CD4-positive, alpha-beta T cell (primary cell): ENCODE measurements around the gene WDR86. TPM values are rescaled to one million over a fixed set of nuclear protein-coding genes. Genes with fewer than 3 reads are reported as not detected.
A peak's percentile ranks its signal among the peaks of the same experiment; 100 is the strongest.

Experiments
- ATAC-seq: fragments of 200-7000 bp; cut with Tn5 transposase; one replicate; pipeline ENCODE4 v1.10.0; 2022; ENCODE audit warnings: mild to moderate bottlenecking; ENCODE audit not compliant: poor library complexity
- CTCF ChIA-PET: fragments of 350-600 bp; sonication (Branson Sonifier 250); formaldehyde crosslinking; loops from one replicate; lab custom pipeline; 2021; ENCODE audit warnings: antibody characterized with exemption, inconsistent platforms; lab: Charles Lee
- POLR2A ChIA-PET: fragments of 350-600 bp; sonication (Branson Sonifier 250); formaldehyde crosslinking; loops from one replicate; lab custom pipeline; 2021; ENCODE audit warnings: antibody characterized with exemption, inconsistent platforms; lab: Charles Lee
- DNase-seq, 14 experiments: peaks; one replicate each; pipeline ENCODE4 v3.0.0-alpha.2; 2013 to 2020; ENCODE audit warnings: mixed read lengths in 2 of 14
- H3K27ac ChIP-seq, 2 donors: one replicate each; pipeline versions ENCODE4 v1.5.1 to v1.7.0; 2013; ENCODE audit warnings: low read length in 2 of 2, low read depth in 1 of 2, mild to moderate bottlenecking in 1 of 2
- H3K27me3 ChIP-seq, 2 experiments: 1 replicate in 1 of 2; 2 replicates in 1 of 2; pipeline versions ENCODE4 v1.6.1 to v1.7.0; 2013; ENCODE audit warnings: low read length in 2 of 2, control low read depth in 1 of 2, mild to moderate bottlenecking in 1 of 2, moderate library complexity in 1 of 2; ENCODE audit not compliant: insufficient read depth in 2 of 2, control insufficient read depth in 1 of 2
- H3K36me3 ChIP-seq: one replicate; pipeline ENCODE4 v1.6.1; 2013; ENCODE audit warnings: low read length, control low read depth; ENCODE audit not compliant: insufficient read depth
- H3K4me1 ChIP-seq: one replicate; pipeline ENCODE4 v1.6.1; 2013; ENCODE audit warnings: low read length, control low read depth; ENCODE audit not compliant: insufficient read depth
- H3K4me3 ChIP-seq: one replicate; pipeline ENCODE4 v1.5.1; 2013; ENCODE audit warnings: mild to moderate bottlenecking, low read length, moderate library complexity
- H3K9me3 ChIP-seq, 2 experiments: 1 replicate in 1 of 2; 2 replicates in 1 of 2; pipeline versions ENCODE4 v1.6.1 to v1.7.0; 2013; ENCODE audit warnings: low read length in 2 of 2, mild to moderate bottlenecking in 2 of 2, control low read depth in 1 of 2, moderate library complexity in 1 of 2; ENCODE audit not compliant: control insufficient read depth in 1 of 2, insufficient read depth in 1 of 2
- H3K27ac Mint-ChIP-seq: one replicate; pipeline ENCODE4 v1.8.0; 2020; ENCODE audit warnings: mixed read lengths
- H3K27me3 Mint-ChIP-seq: one replicate; pipeline ENCODE4 v1.8.0; 2021; ENCODE audit warnings: mixed read lengths
- H3K36me3 Mint-ChIP-seq: one replicate; pipeline ENCODE4 v1.8.0; 2021; ENCODE audit warnings: low read depth, mixed read lengths
- H3K4me1 Mint-ChIP-seq: one replicate; pipeline ENCODE4 v1.8.0; 2021; ENCODE audit warnings: low read depth, mixed read lengths
- H3K4me3 Mint-ChIP-seq: one replicate; pipeline ENCODE4 v1.8.0; 2020; ENCODE audit warnings: mild to moderate bottlenecking, mixed read lengths
- H3K9me3 Mint-ChIP-seq: one replicate; pipeline ENCODE4 v1.8.0; 2020; ENCODE audit warnings: mixed read lengths
- intact Hi-C, 2 experiments: fragments of 100-400 bp; cut with DNase I in 1 of 2; cut with micrococcal nuclease in 1 of 2; formaldehyde crosslinking; loops; one replicate each; pipeline versions ENCODE4 v1.15.1 to v1.9.0; 2023 to 2025; cut with DNase I, micrococcal nuclease
- total RNA-seq, 174 experiments: library from RNA in 2 of 174; stranded (reverse) in 2 of 174; gene quantifications; one replicate each; pipeline ENCODE4 v1.2.3 and lab custom pipeline; 2021 to 2026
- TF ChIP-seq, protein P1 (sequence below): fragments of 200-600 bp; IDR thresholded peaks from one replicate; pipeline ENCODE4 v1.8.0; 2022; ENCODE audit warnings: antibody characterized with exemption, mild to moderate bottlenecking

WDR86 gene
- total RNA-seq, 2 experiments from 2014 or later: 5.6 to 6.2 TPM

DNA sequence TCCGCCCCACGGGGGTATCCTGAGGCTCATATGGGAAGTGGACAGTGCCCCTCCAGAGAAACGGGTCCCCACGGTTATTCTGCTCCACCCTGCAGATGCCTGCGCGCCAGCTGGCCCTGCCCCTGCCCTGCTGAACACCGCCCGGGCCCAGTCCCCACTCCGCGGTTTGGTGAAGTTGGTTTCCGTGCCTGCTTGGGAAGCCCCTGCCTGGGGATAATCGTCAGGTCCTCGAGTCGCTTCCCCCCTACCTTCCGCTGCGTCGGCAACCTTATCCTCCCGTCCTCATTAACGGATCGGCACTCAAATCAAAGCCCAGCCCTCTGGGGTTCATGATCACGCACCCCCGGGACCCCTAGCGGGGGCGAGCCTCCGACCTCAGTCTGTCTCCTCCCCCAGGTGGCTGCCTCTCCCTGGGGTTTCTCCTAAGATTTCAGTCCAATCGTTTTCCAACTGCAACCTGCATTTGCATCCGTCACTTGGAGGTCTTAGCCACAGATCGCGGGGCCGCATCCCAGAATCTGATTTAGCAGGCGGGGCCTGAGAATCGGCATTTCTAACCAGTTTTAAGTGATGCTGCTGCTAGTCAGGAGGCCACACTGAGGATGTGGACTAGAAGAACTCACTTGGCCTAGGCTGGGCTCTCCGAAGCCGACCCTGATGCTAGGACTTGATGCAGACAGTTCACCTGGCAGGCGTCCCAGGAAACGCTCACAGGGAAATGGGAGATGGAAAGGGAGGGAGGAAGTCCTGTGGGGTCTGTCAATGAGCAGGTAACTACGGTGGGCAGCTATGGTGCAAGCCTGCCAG is 27.6 kb downstream of the WDR86 start:
- H3K9me3 Mint-ChIP-seq: no peaks in the 10 kb centered on the region
- TF ChIP-seq, protein P1, sequence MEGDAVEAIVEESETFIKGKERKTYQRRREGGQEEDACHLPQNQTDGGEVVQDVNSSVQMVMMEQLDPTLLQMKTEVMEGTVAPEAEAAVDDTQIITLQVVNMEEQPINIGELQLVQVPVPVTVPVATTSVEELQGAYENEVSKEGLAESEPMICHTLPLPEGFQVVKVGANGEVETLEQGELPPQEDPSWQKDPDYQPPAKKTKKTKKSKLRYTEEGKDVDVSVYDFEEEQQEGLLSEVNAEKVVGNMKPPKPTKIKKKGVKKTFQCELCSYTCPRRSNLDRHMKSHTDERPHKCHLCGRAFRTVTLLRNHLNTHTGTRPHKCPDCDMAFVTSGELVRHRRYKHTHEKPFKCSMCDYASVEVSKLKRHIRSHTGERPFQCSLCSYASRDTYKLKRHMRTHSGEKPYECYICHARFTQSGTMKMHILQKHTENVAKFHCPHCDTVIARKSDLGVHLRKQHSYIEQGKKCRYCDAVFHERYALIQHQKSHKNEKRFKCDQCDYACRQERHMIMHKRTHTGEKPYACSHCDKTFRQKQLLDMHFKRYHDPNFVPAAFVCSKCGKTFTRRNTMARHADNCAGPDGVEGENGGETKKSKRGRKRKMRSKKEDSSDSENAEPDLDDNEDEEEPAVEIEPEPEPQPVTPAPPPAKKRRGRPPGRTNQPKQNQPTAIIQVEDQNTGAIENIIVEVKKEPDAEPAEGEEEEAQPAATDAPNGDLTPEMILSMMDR: no peak
- POLR2A ChIA-PET: interaction anchor here (0.7 to 2.5 kb wide), 3 partner anchors 48 to 138 kb away, joined by 3 to 10 read pairs (median 6); no protein-coding TSS in a partner anchor
- ATAC-seq: peak; percentile 55
- intact Hi-C loops: no loop called here
- CTCF ChIA-PET: interaction anchor here (1.6 kb wide), 1 partner anchor 66 kb away, joined by 4 read pairs; no protein-coding TSS in a partner anchor
- peaks cover 13% of the 10 kb centered on the region for H3K36me3 Mint-ChIP-seq
- Histone ChIP-seq H3K27me3 (peaks cover 4 to 7% of the 10 kb centered on the region in 2 experiments), H3K4me3 (peak overlapping the region; percentile 58), H3K27ac (peak overlapping the region in 1 of 2 donors; percentile 44), H3K4me1 (peaks cover 21% of the 10 kb centered on the region), H3K9me3 (peaks cover 0 to 4% of the 10 kb centered on the region in 2 experiments), H3K36me3 (peaks cover 12% of the 10 kb centered on the region)
- peak overlapping the region; percentile 84 for H3K27ac Mint-ChIP-seq
- peak overlapping the region; percentile 87 for H3K4me3 Mint-ChIP-seq
- H3K27me3 Mint-ChIP-seq: peaks cover 21% of the 10 kb centered on the region
- H3K4me1 Mint-ChIP-seq: peaks cover 13% of the 10 kb centered on the region
- DNase-seq: peak in 8 of 14 experiments; percentile 14 to 88 (median 52)

DNA sequence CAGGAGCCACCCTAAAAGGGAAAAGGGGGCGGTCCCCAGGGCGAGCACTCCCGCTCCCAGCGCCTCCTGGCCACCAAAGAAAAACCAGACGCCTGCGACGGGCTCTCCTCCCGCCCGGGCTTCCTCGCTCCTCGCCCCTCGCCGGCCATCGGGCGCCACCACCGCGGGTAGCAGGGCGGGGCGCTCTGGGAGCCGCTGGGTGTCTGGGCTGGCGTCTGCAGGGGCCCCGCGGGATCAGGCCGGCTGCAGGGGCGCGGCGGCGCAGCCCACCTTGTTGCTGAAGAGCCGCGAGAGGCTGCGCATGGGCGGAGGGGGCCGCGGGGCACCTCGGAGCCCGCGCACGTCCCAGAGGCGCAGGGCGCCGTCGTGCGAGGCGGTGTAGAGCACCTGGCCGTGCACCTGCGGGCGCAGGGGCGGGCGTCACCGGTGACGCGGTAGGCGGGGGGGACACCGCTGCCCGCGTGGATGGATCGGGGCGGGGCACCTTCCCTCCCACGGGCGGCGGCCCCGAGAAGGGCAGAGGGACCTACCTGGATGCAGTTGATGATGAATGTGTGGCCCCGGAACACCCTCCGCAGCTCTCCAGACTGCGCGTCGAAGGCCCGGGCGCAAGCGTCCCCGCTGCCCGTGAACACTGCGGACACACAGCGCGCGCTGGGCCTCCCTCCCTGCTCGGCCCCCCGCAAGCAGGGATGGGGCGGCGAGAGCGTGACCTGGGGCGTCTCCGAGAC is 28.3 kb downstream of the WDR86 start:
- H3K4me1 ChIP-seq: peaks cover 21% of the 10 kb centered on the region
- ChIA-PET CTCF (interaction anchor here (1.3 to 1.6 kb wide), 2 partner anchors 13 to 67 kb away, joined by 3 to 4 read pairs; no protein-coding TSS in a partner anchor), POLR2A (interaction anchor here (0.7 to 2.5 kb wide), 3 partner anchors 48 to 138 kb away, joined by 3 to 10 read pairs (median 6); no protein-coding TSS in a partner anchor)
- no peak overlapping the region for H3K4me3 Mint-ChIP-seq
- peaks cover 19% of the 10 kb centered on the region for H3K36me3 Mint-ChIP-seq
- DNase-seq (peak; percentile 24 to 90 (median 57)), ATAC-seq (peak; percentile 82)
- H3K27ac ChIP-seq: peak overlapping the region; percentile 29 to 44
- TF ChIP-seq, protein P1: no peak
- no peaks in the 10 kb centered on the region for H3K9me3 Mint-ChIP-seq
- peaks cover 20% of the 10 kb centered on the region for H3K36me3 ChIP-seq
- intact Hi-C loops: loop anchor here in 1 of 2 experiments (2.0 kb wide), 1 partner anchor 27 kb away; no protein-coding TSS in a partner anchor
- H3K4me3 ChIP-seq: peak overlapping the region; percentile 58
- H3K27me3 Mint-ChIP-seq: peaks cover 18% of the 10 kb centered on the region
- H3K9me3 ChIP-seq: peaks cover 0 to 4% of the 10 kb centered on the region in 2 experiments
- H3K4me1 Mint-ChIP-seq: peaks cover 13% of the 10 kb centered on the region
- peaks cover 4 to 7% of the 10 kb centered on the region in 2 experiments for H3K27me3 ChIP-seq
- H3K27ac Mint-ChIP-seq: peak overlapping the region; percentile 84

DNA sequence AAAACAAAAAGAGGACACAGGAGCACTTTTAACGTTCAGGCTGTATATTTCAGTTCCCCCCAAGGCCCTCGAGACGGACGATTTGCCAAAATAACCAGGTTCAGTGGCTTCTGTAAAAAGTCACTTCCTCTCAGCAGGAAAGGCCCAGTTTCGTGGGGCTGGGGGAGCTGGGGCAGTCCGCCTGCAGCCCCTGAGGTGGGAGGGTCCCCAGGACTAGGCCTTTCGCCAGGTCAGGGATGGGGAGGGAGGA is 28.8 kb downstream of the WDR86 start:
- intact Hi-C loops: loop anchor here in 1 of 2 experiments (2.0 kb wide), 1 partner anchor 28 kb away; no protein-coding TSS in a partner anchor
- H3K27me3 ChIP-seq: peaks cover 4 to 7% of the 10 kb centered on the region in 2 experiments
- ChIA-PET POLR2A (interaction anchor here (1.0 to 1.5 kb wide), 2 partner anchors 49 to 67 kb away, joined by 3 to 6 read pairs; no protein-coding TSS in a partner anchor), CTCF (interaction anchor here (1.3 to 1.6 kb wide), 2 partner anchors 13 to 67 kb away, joined by 3 to 4 read pairs; no protein-coding TSS in a partner anchor)
- ATAC-seq (no peak), DNase-seq (peak in 2 of 14 experiments; percentile 18 to 36)
- Mint-ChIP-seq H3K27ac (peak overlapping the region; percentile 55), H3K4me1 (peaks cover 13% of the 10 kb centered on the region), H3K4me3 (peak overlapping the region; percentile 54), H3K27me3 (peaks cover 18% of the 10 kb centered on the region), H3K9me3 (no peaks in the 10 kb centered on the region), H3K36me3 (peaks cover 24% of the 10 kb centered on the region)
- peak overlapping the region; percentile 26 for H3K4me3 ChIP-seq
- peaks cover 21% of the 10 kb centered on the region for H3K4me1 ChIP-seq
- H3K9me3 ChIP-seq: peaks cover 0 to 4% of the 10 kb centered on the region in 2 experiments
- H3K36me3 ChIP-seq: peaks cover 25% of the 10 kb centered on the region
- H3K27ac ChIP-seq: peak overlapping the region; percentile 10 to 29
- TF ChIP-seq, protein P1: no peak
